Endothelial cell of umbilical vein (primary cell): ENCODE results near the gene WSB1. TPM values are rescaled to one million over a fixed set of nuclear protein-coding genes. Genes with fewer than 3 reads are reported as not detected.

Source experiments
- BruUV-seq: library from RNA; stranded (reverse); fragments of 400-500 nt; replicated peaks from 2 replicates; lab custom pipeline; 2021; lab: Mats Ljungman, UMichigan
- CTCF ChIA-PET: fragments of 300-600, 350-600 bp; sonication (Branson Sonifier 250); formaldehyde crosslinking; loops from one replicate; lab custom pipeline; 2021; ENCODE audit warnings: antibody characterized with exemption, inconsistent platforms; lab: Charles Lee
- POLR2A ChIA-PET: fragments of 300-600, 350-600 bp; sonication (Branson Sonifier 250); formaldehyde crosslinking; loops from one replicate; lab custom pipeline; 2021; ENCODE audit warnings: antibody characterized with exemption, inconsistent platforms; lab: Charles Lee
- DNase-seq: peaks from one replicate; pipeline ENCODE4 v3.0.0-alpha.2; 2011; ENCODE audit warnings: low read depth, low spot score
- FAIRE-seq: peaks from 2 replicates; lab custom pipeline; 2011; peaks lifted over from hg19 to GRCh38; lab: Jason Lieb, UNC
- H2AFZ ChIP-seq: 2 replicates; pipeline ENCODE4 v1.6.0; 2012; ENCODE audit warnings: low read depth, low read length, control low read depth, inconsistent platforms
- H3K27ac ChIP-seq: 2 replicates; pipeline ENCODE4 v1.5.1; 2011; ENCODE audit warnings: low read depth, mild to moderate bottlenecking, control low read depth, low read length, moderate library complexity; ENCODE audit not compliant: insufficient read depth
- H3K27me3 ChIP-seq, 2 experiments: 2 replicates each; pipeline versions ENCODE4 v1.6.0 to v1.6.1; 2011; ENCODE audit warnings: low read length in 2 of 2, mixed read lengths in 1 of 2; ENCODE audit not compliant: control insufficient read depth in 2 of 2, insufficient read depth in 2 of 2
- H3K36me3 ChIP-seq, 2 experiments: 2 replicates in 1 of 2; 3 replicates in 1 of 2; pipeline ENCODE4 v1.5.1; 2011; ENCODE audit warnings: low read length in 2 of 2, mild to moderate bottlenecking in 1 of 2, moderate library complexity in 1 of 2; ENCODE audit not compliant: control insufficient read depth in 2 of 2, insufficient read depth in 2 of 2; ENCODE audit errors: extremely low read depth in 1 of 2
- H3K4me1 ChIP-seq: 3 replicates; pipeline ENCODE4 v1.5.1; 2011; ENCODE audit warnings: mild to moderate bottlenecking, low read length; ENCODE audit not compliant: control insufficient read depth, insufficient read depth; ENCODE audit errors: extremely low read depth
- H3K4me2 ChIP-seq: 2 replicates; pipeline ENCODE4 v1.6.1; 2011; ENCODE audit warnings: low read length, control low read depth, mixed read lengths; ENCODE audit not compliant: insufficient read depth
- H3K4me3 ChIP-seq, 3 experiments: fragments of 200-600 bp in 1 of 3; sonication (generic), shearing (Covaris generic) in 1 of 3; replicated peaks in 1 of 3; 2 replicates each; pipeline ENCODE4 v1.5.1; 2011 to 2016; ENCODE audit warnings: control low read depth in 3 of 3, low read length in 3 of 3, mild to moderate bottlenecking in 2 of 3, inconsistent platforms in 1 of 3, low read depth in 1 of 3, moderate library complexity in 1 of 3; ENCODE audit not compliant: insufficient read depth in 1 of 3
- H3K79me2 ChIP-seq: 2 replicates; pipeline ENCODE4 v1.6.0; 2012; ENCODE audit warnings: low read length, inconsistent platforms; ENCODE audit not compliant: control insufficient read depth, insufficient read depth
- H3K9ac ChIP-seq: replicated peaks from 2 replicates; pipeline ENCODE3; 2011; ENCODE audit warnings: low read length, control low read depth; ENCODE audit not compliant: insufficient read depth; ENCODE audit errors: extremely low read depth
- H3K9me1 ChIP-seq: replicated peaks from 3 replicates; pipeline ENCODE4 v1.6.0; 2011; ENCODE audit warnings: mild to moderate bottlenecking, low read length; ENCODE audit not compliant: control insufficient read depth, insufficient read depth; ENCODE audit errors: extremely low read depth
- H3K9me3 ChIP-seq: replicated peaks from 2 replicates; pipeline ENCODE4 v1.5.1; 2012; ENCODE audit warnings: low read length, inconsistent platforms; ENCODE audit not compliant: control insufficient read depth, insufficient read depth
- H4K20me1 ChIP-seq: replicated peaks from 2 replicates; pipeline ENCODE3; 2011; ENCODE audit warnings: mild to moderate bottlenecking, low read length; ENCODE audit not compliant: control insufficient read depth, insufficient read depth; ENCODE audit errors: extremely low read depth
- EZH2 ChIP-seq: IDR thresholded peaks from 2 replicates; pipeline ENCODE4 v1.6.1; 2012; ENCODE audit warnings: borderline replicate concordance, low read depth, mild to moderate bottlenecking, moderate library complexity, low read length, inconsistent platforms; ENCODE audit not compliant: severe bottlenecking
- FOS ChIP-seq: IDR thresholded peaks from 2 replicates; pipeline ENCODE4 v1.6.1; 2011; ENCODE audit warnings: mild to moderate bottlenecking, low read length, moderate library complexity, borderline replicate concordance; ENCODE audit not compliant: insufficient read depth
- GATA2 ChIP-seq: IDR thresholded peaks from 2 replicates; pipeline ENCODE4 v1.7.0; 2011; ENCODE audit warnings: low read depth, mild to moderate bottlenecking, moderate library complexity, mixed read lengths, low read length; ENCODE audit not compliant: insufficient read length, insufficient read depth
- JUN ChIP-seq: IDR thresholded peaks from 2 replicates; pipeline ENCODE4 v1.6.1; 2011; ENCODE audit warnings: borderline replicate concordance, low read depth; ENCODE audit not compliant: insufficient read length, insufficient read depth
- MYC ChIP-seq: IDR thresholded peaks from one replicate; pipeline ENCODE4 v1.6.1; 2011; ENCODE audit warnings: mild to moderate bottlenecking, low read depth, low read length
- POLR2A ChIP-seq: IDR thresholded peaks from 2 replicates; pipeline ENCODE4 v1.6.1; 2012; ENCODE audit warnings: low read depth, mild to moderate bottlenecking, control low read depth, low read length
- POLR2AphosphoS5 ChIP-seq: IDR thresholded peaks from 2 replicates; pipeline ENCODE4 v1.6.1; 2012; ENCODE audit warnings: low read depth, mild to moderate bottlenecking, control low read depth, low read length, moderate library complexity; ENCODE audit not compliant: insufficient read depth
- dilution Hi-C: fragments of 300-500 bp; cut with MboI; formaldehyde crosslinking; loops from one replicate; pipeline ENCODE4 v1.15.0; 2019; ENCODE audit warnings: low sequenced_read_pairs; ENCODE audit not compliant: extremely low pct_ligation_motif_present
- intact Hi-C: fragments of 100-400 bp; cut with micrococcal nuclease; formaldehyde crosslinking; loops from one replicate; pipeline ENCODE4 v1.10.0; 2022
- polyA plus RNA-seq, 4 experiments: library from polyadenylated mRNA; depleted of rRNA in 3 of 4; stranded (reverse) in 3 of 4; unstranded in 1 of 4; fragments of >200 nt; gene quantifications; 2 replicates each; pipeline versions ENCODE4 v1.2.1 to v1.2.3, GENCODE V29; 2011 to 2012; ENCODE audit warnings: missing spikeins in 1 of 4
- total RNA-seq: library from RNA; stranded (reverse); gene quantifications from 2 replicates; pipeline ENCODE4 v1.2.3, GENCODE V29; 2021
- TF ChIP-seq, protein P1 (sequence below): IDR thresholded peaks from 2 replicates; pipeline ENCODE4 v1.6.1; 2011; ENCODE audit not compliant: insufficient read depth, insufficient read length
- TF ChIP-seq, protein P2 (sequence below), 2 donors: IDR thresholded peaks; 1 replicate in 1 of 2; 2 replicates in 1 of 2; pipeline ENCODE4 v1.5.1; 2011; ENCODE audit warnings: low read length in 2 of 2, mild to moderate bottlenecking in 2 of 2, moderate library complexity in 2 of 2, control low read depth in 1 of 2, inconsistent platforms in 1 of 2, low read depth in 1 of 2; ENCODE audit not compliant: insufficient read depth in 1 of 2; ENCODE audit errors: extremely low read depth in 1 of 2

Gene WSB1
- total and polyA plus RNA-seq, 2 donors (not counting 3 experiments of a cell fraction or from before 2014, with no cell fraction given): 471 to 736 TPM

DNA sequence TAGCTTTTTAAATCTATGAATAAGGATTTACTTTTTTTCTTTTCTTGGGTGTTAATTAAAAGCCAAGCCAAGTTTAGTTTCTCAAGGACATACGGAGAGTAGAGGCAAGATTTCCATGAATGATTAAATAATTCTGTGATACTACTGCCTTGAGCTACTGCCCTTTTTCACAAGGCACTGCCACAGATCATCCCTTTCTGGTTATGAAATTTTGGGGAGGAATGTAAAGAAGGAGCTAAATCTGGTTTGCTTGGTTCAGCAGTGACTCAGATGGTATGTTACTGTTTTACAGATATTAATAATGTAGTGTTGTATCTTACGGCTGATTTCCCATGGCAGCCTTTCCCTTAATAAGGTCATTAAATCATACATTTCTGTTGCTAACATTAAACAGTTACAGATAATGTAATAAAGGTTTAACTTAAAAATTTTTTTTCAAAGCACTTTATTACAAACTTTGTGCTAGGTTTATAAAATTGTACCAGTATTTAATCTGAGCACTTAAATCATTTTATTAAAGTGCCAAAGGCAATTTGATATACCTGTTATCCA is 2.6 kb downstream of the WSB1 start:
- peaks cover 74% of the 10 kb centered on the region for H3K79me2 ChIP-seq
- dilution Hi-C loops (no loop called here), intact Hi-C loops (no loop called here)
- peak overlapping the region; percentile 96 for H3K9ac ChIP-seq
- peaks cover under 1 to 4% of the 10 kb centered on the region in 2 experiments for H3K36me3 ChIP-seq
- H3K4me3 ChIP-seq: peak overlapping the region; percentile 45 to 96 (median 86)
- peak; percentile 41 for DNase-seq
- TF ChIP-seq JUN: no peak
- no peak for TF ChIP-seq EZH2
- TF ChIP-seq, protein P1, sequence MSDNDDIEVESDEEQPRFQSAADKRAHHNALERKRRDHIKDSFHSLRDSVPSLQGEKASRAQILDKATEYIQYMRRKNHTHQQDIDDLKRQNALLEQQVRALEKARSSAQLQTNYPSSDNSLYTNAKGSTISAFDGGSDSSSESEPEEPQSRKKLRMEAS: no peak
- no peak for TF ChIP-seq POLR2A
- TF ChIP-seq POLR2AphosphoS5: no peak
- no peak for TF ChIP-seq GATA2
- TF ChIP-seq FOS: no peak
- TF ChIP-seq MYC: no peak
- TF ChIP-seq, protein P2, sequence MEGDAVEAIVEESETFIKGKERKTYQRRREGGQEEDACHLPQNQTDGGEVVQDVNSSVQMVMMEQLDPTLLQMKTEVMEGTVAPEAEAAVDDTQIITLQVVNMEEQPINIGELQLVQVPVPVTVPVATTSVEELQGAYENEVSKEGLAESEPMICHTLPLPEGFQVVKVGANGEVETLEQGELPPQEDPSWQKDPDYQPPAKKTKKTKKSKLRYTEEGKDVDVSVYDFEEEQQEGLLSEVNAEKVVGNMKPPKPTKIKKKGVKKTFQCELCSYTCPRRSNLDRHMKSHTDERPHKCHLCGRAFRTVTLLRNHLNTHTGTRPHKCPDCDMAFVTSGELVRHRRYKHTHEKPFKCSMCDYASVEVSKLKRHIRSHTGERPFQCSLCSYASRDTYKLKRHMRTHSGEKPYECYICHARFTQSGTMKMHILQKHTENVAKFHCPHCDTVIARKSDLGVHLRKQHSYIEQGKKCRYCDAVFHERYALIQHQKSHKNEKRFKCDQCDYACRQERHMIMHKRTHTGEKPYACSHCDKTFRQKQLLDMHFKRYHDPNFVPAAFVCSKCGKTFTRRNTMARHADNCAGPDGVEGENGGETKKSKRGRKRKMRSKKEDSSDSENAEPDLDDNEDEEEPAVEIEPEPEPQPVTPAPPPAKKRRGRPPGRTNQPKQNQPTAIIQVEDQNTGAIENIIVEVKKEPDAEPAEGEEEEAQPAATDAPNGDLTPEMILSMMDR (IDR thresholded peaks at IDR 0.05; ENCODE audit: extremely low read depth in 1 of 2, insufficient read depth in 1 of 2, low read depth in 1 of 2, low read length in 2 of 2): no peak
- H2AFZ ChIP-seq: no peak overlapping the region
- H3K27ac ChIP-seq: peak overlapping the region; percentile 13
- H3K9me1 ChIP-seq: no peaks in the 10 kb centered on the region
- no peaks in the 10 kb centered on the region for H3K9me3 ChIP-seq
- no TSS peak for BruUV-seq
- H3K4me1 ChIP-seq: peaks cover 22% of the 10 kb centered on the region
- POLR2A ChIA-PET: interaction anchor here (0.6 to 1.1 kb wide), 3 partner anchors 12 to 36 kb away, joined by 3 to 5 read pairs (median 3); no protein-coding TSS in a partner anchor
- H3K4me2 ChIP-seq: peak overlapping the region; percentile 97
- H4K20me1 ChIP-seq: peaks cover 12% of the 10 kb centered on the region
- no peaks in the 10 kb centered on the region for H3K27me3 ChIP-seq
- CTCF ChIA-PET: interaction anchor here (1.0 to 11.2 kb wide), 9 partner anchors 10 to 306 kb away, joined by 3 to 109 read pairs (median 5); no protein-coding TSS in a partner anchor
- no peak for FAIRE-seq
